Breast epithelium (tissue), 4 donors: ENCODE data around the gene AKIRIN2. TPM values are rescaled to one million over a fixed set of nuclear protein-coding genes. Genes with fewer than 3 reads are reported as not detected.
"Not testable (repeated sequence)": the region's sequence is repeated elsewhere in the genome, so short reads cannot be mapped to it uniquely, and the experiment has no call there.

Experiments
- DNase-seq, 2 donors: peaks; one replicate each; pipeline ENCODE4 v3.0.0-alpha.2; 2019; ENCODE audit warnings: low spot score in 2 of 2
- H3K27ac ChIP-seq, 2 donors: fragments of 200-600 bp; sonication (generic) in 1 of 2; one replicate each; pipeline ENCODE4 v1.5.1; 2016 to 2019; ENCODE audit warnings: mild to moderate bottlenecking in 1 of 2
- H3K27me3 ChIP-seq, 2 donors: fragments of 200-600 bp; sonication (generic) in 1 of 2; one replicate each; pipeline versions ENCODE4 v1.5.1 to v1.6.0; 2017 to 2019; ENCODE audit warnings: control low read depth in 1 of 2, mild to moderate bottlenecking in 1 of 2
- H3K36me3 ChIP-seq: fragments of 200-600 bp; one replicate; pipeline ENCODE4 v1.5.1; 2019
- H3K4me1 ChIP-seq, 2 donors: fragments of 200-600 bp; sonication (generic); one replicate each; pipeline ENCODE4 v1.5.1; 2016 to 2019; ENCODE audit warnings: control low read depth in 1 of 2
- H3K4me3 ChIP-seq, 3 donors: fragments of 200-600 bp; sonication (generic); 1 replicate in 2 of 3; 2 replicates in 1 of 3; pipeline ENCODE4 v1.5.1; 2016 to 2019; ENCODE audit warnings: mild to moderate bottlenecking in 3 of 3, moderate library complexity in 2 of 3
- H3K9me3 ChIP-seq, 2 donors: fragments of 200-600 bp; sonication (generic) in 1 of 2; one replicate each; pipeline ENCODE4 v1.5.1; 2016 to 2019; ENCODE audit warnings: control low read depth in 1 of 2
- POLR2A ChIP-seq: fragments of 450-650 bp; IDR thresholded peaks from one replicate; pipeline ENCODE4 v1.6.1; 2016; ENCODE audit warnings: antibody characterized with exemption, mild to moderate bottlenecking, moderate library complexity
- POLR2AphosphoS5 ChIP-seq, 3 donors: sonication (generic); formaldehyde crosslinking; IDR thresholded peaks; one replicate each; pipeline ENCODE4 v1.6.1; 2017; ENCODE audit warnings: antibody characterized with exemption in 3 of 3
- intact Hi-C: fragments of 100-400 bp; cut with DNase I; formaldehyde crosslinking; loops from one replicate; pipeline ENCODE4 v1.15.1; 2023; ENCODE audit warnings: low total_unique reads
- total RNA-seq, 3 donors: library from RNA; depleted of rRNA; stranded (reverse); fragments of >200 nt; gene quantifications; one replicate each; pipeline ENCODE4 v1.1.0, GENCODE V29; 2016
- TF ChIP-seq, protein P1 (sequence below), 3 donors: fragments of 450-650 bp; IDR thresholded peaks; one replicate each; pipeline ENCODE4 v1.5.1; 2016 to 2017; ENCODE audit warnings: antibody characterized with exemption in 3 of 3, mild to moderate bottlenecking in 3 of 3, moderate library complexity in 3 of 3

The AKIRIN2 gene
- total RNA-seq, 3 donors from 2014 or later: 18.4 to 30.6 (median 22.8) TPM

DNA sequence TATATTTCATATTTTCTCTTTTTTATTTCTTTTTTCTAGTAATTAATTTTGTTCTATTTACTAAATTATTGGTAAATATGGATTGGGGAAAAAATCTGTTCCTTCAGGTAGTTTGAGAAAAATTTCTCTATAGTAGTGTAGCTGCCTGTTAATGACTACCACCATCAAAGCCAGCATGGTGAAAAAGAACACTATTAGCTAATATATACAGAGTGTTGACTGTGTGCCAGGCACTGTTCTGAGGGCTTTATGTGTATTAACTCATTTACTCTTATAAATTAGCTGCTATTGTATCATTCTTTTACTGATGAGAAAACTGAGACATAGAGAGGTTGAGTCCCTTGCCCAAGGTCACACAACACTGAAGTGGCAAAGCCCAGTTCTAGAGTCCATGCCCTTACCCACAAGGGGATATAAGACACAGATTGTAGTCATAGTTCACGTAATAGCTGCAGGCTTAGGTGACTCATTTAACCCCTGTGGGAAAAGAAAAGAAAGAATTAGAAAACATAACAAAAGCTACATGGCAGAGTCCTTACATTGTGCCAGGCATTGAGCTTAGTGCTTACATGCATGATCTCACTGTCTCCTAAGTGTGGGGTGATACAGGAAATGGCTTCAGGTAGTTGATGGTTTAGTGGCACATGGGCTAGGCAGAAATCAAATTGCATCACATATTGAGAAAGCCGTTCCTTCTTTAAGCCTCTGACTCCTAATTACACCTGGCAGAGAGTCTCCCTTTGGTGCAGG lies 12.2 kb upstream of the AKIRIN2 start:
- no peak for DNase-seq
- no peaks in the 10 kb centered on the region for H3K9me3 ChIP-seq
- H3K36me3 ChIP-seq: no peaks in the 10 kb centered on the region
- H3K4me3 ChIP-seq: no peak overlapping the region
- H3K27ac ChIP-seq: peak overlapping the region; percentile 29 to 60
- intact Hi-C loops: no loop called here
- TF ChIP-seq, protein P1, sequence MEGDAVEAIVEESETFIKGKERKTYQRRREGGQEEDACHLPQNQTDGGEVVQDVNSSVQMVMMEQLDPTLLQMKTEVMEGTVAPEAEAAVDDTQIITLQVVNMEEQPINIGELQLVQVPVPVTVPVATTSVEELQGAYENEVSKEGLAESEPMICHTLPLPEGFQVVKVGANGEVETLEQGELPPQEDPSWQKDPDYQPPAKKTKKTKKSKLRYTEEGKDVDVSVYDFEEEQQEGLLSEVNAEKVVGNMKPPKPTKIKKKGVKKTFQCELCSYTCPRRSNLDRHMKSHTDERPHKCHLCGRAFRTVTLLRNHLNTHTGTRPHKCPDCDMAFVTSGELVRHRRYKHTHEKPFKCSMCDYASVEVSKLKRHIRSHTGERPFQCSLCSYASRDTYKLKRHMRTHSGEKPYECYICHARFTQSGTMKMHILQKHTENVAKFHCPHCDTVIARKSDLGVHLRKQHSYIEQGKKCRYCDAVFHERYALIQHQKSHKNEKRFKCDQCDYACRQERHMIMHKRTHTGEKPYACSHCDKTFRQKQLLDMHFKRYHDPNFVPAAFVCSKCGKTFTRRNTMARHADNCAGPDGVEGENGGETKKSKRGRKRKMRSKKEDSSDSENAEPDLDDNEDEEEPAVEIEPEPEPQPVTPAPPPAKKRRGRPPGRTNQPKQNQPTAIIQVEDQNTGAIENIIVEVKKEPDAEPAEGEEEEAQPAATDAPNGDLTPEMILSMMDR (IDR thresholded peaks at IDR 0.05): no peak
- TF ChIP-seq POLR2AphosphoS5 (IDR thresholded peaks at IDR 0.05) (no peak), POLR2A (no peak)
- peaks cover 0 to 3% of the 10 kb centered on the region in 2 donors for H3K4me1 ChIP-seq
- H3K27me3 ChIP-seq: no peaks in the 10 kb centered on the region

DNA sequence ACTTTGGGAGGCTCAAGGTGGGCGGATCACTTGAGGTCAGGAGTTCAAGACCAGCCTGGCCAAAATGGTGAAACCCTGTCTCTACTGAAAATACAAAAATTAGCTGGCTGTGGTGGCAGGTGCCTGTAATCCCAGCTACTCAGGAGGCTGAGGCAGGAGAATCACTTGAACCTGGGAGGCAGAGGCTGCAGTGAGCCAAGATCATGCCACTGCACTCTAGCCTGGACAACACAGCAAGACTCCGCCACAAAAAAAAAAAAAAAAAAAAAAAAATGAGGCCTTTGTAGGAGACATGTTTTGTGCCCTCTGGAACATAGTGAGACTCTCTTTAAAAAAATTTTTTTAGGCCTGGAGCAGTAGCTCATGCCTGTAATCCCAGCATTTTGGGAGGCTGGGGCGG lies 10.7 kb upstream of the AKIRIN2 start:
- H3K27ac ChIP-seq, H3K4me3 ChIP-seq, H3K36me3 ChIP-seq, H3K9me3 ChIP-seq, H3K27me3 ChIP-seq, intact Hi-C loops, H3K4me1 ChIP-seq, DNase-seq: not testable (repeated sequence)

DNA sequence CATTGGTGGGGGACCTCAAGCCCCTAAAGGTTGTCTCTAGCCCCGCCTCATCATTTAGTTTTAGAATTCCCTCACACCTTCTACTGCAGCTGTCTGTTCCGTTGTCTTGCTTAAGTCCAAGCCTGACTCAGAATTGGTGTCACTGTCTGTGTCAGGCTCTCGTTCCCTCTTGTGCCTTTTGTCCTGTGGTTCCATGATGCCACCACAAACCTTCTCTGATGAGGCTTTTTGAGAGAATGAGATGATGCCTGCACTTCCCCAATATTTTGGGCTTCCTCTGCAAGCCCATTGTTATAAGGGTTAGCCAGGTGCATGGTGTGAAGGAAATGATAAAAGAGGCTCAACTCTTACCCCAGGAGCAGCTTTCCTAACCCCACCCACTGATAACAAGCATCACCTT lies 8.1 kb upstream of the AKIRIN2 start:
- intact Hi-C loops: no loop called here
- Histone ChIP-seq H3K9me3 (no peaks in the 10 kb centered on the region), H3K4me3 (no peak overlapping the region), H3K4me1 (no peaks in the 10 kb centered on the region), H3K27me3 (no peaks in the 10 kb centered on the region), H3K27ac (no peak overlapping the region), H3K36me3 (no peaks in the 10 kb centered on the region)
- TF ChIP-seq POLR2AphosphoS5 (IDR thresholded peaks at IDR 0.05): no peak
- no peak for TF ChIP-seq POLR2A
- TF ChIP-seq, protein P1 (IDR thresholded peaks at IDR 0.05): no peak
- no peak for DNase-seq

DNA sequence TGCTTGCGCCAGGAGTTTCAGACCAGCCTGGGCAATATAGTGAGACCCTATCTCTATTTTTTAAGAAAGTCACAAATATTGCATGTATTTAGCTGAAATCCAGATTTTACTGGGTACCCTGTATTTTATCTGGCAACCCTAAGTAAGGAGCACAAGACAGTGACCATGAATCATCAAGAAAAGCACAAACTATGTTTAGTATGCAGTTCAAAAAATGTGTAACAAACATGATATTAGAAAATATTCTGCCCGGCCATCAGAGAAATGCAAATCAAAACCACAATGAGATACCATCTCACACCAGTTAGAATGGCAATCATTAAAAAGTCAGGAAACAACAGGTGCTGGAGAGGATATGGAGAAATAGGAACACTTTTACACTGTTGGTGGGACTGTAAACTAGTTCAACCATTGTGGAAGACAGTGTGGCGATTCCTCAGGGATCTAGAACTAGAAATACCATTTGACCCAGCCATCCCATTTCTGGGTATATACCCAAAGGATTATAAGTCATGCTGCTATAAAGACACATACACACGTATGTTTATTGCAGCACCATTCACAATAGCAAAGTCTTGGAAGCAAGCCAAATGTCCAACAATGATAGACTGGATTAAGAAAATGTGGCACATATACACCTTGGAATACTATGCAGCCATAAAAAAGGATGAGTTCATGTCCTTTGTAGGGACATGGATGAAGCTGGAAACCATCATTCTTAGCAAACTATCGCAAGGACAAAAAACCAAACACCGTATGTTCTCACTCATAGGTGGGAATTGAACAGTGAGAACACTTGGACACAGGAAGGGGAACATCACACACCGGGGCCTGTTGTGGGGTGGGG lies 6.8 kb upstream of the AKIRIN2 start:
- H3K27ac ChIP-seq, H3K4me3 ChIP-seq, intact Hi-C loops, H3K36me3 ChIP-seq, H3K4me1 ChIP-seq, H3K27me3 ChIP-seq, H3K9me3 ChIP-seq, DNase-seq: not testable (repeated sequence)

DNA sequence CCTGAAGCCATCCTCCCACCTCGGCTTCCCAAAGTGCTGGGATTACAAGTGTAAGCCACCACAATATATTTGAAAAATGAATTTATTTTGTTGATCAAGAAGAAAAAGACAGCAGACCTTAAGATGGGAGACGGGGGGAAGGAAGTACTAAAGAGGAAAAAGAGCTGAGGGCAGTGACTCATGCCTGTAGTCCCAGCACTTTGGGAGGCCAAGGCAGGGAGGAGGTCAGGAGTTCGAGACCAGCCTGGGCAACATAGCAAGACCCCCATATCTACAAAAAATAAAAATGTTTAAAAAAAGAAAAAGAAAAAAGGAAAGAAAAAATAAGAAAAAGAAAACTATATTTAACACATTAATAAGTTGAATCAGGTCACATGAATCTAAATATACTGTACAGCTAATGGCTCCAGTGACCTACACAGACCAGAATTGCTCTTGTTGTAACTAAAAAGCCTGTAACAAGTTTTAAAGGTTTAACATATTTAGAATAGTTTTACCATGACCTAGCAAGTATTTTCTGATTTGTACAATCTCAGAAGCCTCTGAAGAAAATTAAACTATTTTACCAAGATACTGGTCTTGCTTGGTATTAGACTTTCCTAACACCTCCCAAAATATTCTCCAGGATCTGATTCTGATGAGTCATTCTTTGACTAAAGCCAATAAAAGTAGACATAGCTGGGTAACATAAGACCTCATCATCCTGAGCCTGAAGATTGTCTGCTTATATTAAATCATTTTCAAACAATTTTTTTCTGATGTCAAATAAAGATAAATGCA lies 4.3 kb upstream of the AKIRIN2 start:
- intact Hi-C loops: no loop called here
- no peaks in the 10 kb centered on the region for H3K27me3 ChIP-seq
- TF ChIP-seq POLR2AphosphoS5 (IDR thresholded peaks at IDR 0.05): no peak
- TF ChIP-seq, protein P1 (IDR thresholded peaks at IDR 0.05): no peak
- no peak for TF ChIP-seq POLR2A
- H3K4me3 ChIP-seq: no peak overlapping the region
- no peak overlapping the region for H3K27ac ChIP-seq
- no peak for DNase-seq
- H3K36me3 ChIP-seq: no peaks in the 10 kb centered on the region
- H3K9me3 ChIP-seq: no peaks in the 10 kb centered on the region
- H3K4me1 ChIP-seq: no peaks in the 10 kb centered on the region
